ENCODE data around the gene NSUN4. TPM values are rescaled to one million over a fixed set of nuclear protein-coding genes. Genes with fewer than 3 reads are reported as not detected.

Gene NSUN4
- total RNA-seq (2022; extraction: Qiagen RNA extraction) = 11.5 to 14.0 TPM (median 11.7 TPM) in 5 replicates

GRCh38 chr1:46340404-46341221 is at the start of gene NSUN4:
NSUN4 (plus strand) TSS chr1:46340807; CDS start chr1:46340827, 20 bp downstream.

GRCh38 chr1:46303038-46303871 is 37.4 kb upstream of the NSUN4 start, which contains the start of the genes LRRC41 and UQCRH:
LRRC41 (minus strand) TSS chr1:46303616; CDS start chr1:46303322, 294 bp downstream.
UQCRH (plus strand) TSS chr1:46303698; CDS start chr1:46303767, 69 bp downstream.

GRCh38 chr1:46394108-46394871 is 53.7 kb downstream of the NSUN4 start, which contains the start of gene FAAH:
FAAH (plus strand) TSS chr1:46394317; CDS start chr1:46394349, 32 bp downstream.

Other genes with a start within 250 kb of the NSUN4 start
- gene PIK3R3, start 208.2 kb upstream of the NSUN4 start, total RNA-seq (2022; extraction: Qiagen RNA extraction) = 1.2 to 1.5 TPM (median 1.4 TPM) in 5 replicates
- 2.1 to 3.2 TPM (median 2.6 TPM) in 5 replicates for gene TSPAN1, start 165.7 kb upstream of the NSUN4 start, total RNA-seq (2022; extraction: Qiagen RNA extraction)
- not detected in 5 replicates for gene P3R3URF, start 164.3 kb upstream of the NSUN4 start, total RNA-seq (2022; extraction: Qiagen RNA extraction)
- 35.2 to 49.6 TPM (median 46.2 TPM) in 5 replicates for gene POMGNT1, start 142.4 kb upstream of the NSUN4 start, total RNA-seq (2022; extraction: Qiagen RNA extraction)
- not detected in 5 replicates for gene LURAP1, start 137.5 kb upstream of the NSUN4 start, total RNA-seq (2022; extraction: Qiagen RNA extraction)
- gene RAD54L, start 93.0 kb upstream of the NSUN4 start, total RNA-seq (2022; extraction: Qiagen RNA extraction) = 8.2 to 12.0 TPM (median 10.7 TPM) in 5 replicates
- gene LRRC41, start 37.2 kb upstream of the NSUN4 start, total RNA-seq (2022; extraction: Qiagen RNA extraction) = 35.5 to 42.5 TPM (median 41.3 TPM) in 5 replicates
- 385 to 553 TPM (median 399 TPM) in 5 replicates for gene UQCRH, start 37.1 kb upstream of the NSUN4 start, total RNA-seq (2022; extraction: Qiagen RNA extraction)
- gene FAAH, start 53.5 kb downstream of the NSUN4 start, total RNA-seq (2022; extraction: Qiagen RNA extraction) = 0.45 to 1.00 TPM (median 0.81 TPM) in 5 replicates
- 0.63 to 1.2 TPM (median 0.94 TPM) in 5 replicates for gene DMBX1, start 149.0 kb downstream of the NSUN4 start, total RNA-seq (2022; extraction: Qiagen RNA extraction)
- not detected in 5 replicates for gene KNCN, start 210.8 kb downstream of the NSUN4 start, total RNA-seq (2022; extraction: Qiagen RNA extraction)